Loucy (cell line): ENCODE measurements around the gene SMIM11.
"Not testable (repeated sequence)": the region's sequence is repeated elsewhere in the genome, so short reads cannot be mapped to it uniquely, and the experiment has no call there.

Experiments used
- H2AFZ ChIP-seq: fragments of 200-600 bp; sonication (generic); 2 replicates; pipeline ENCODE4 v1.6.0; 2016; ENCODE audit warnings: antibody characterized with exemption, mild to moderate bottlenecking, low read length, moderate library complexity
- H3F3A ChIP-seq: fragments of 200-600 bp; 2 replicates; pipeline ENCODE4 v1.6.0; 2016; ENCODE audit warnings: antibody characterized with exemption, low read depth, mild to moderate bottlenecking
- H3K27me3 ChIP-seq: fragments of 200-600 bp; sonication (generic); 2 replicates; pipeline ENCODE4 v1.6.1; 2014; ENCODE audit warnings: low read length, mild to moderate bottlenecking; ENCODE audit not compliant: insufficient read depth, poor library complexity, severe bottlenecking
- H3K36me3 ChIP-seq: fragments of 200-600 bp; sonication (generic); 2 replicates; pipeline ENCODE4 v1.6.1; 2016; ENCODE audit warnings: low read length; ENCODE audit not compliant: insufficient read depth
- H3K4me1 ChIP-seq: fragments of 200-600 bp; sonication (generic); 2 replicates; pipeline ENCODE4 v1.5.1; 2014; ENCODE audit warnings: low read length, mild to moderate bottlenecking; ENCODE audit not compliant: insufficient read depth, poor library complexity, severe bottlenecking
- H3K4me2 ChIP-seq: fragments of 200-600 bp; sonication (generic); 2 replicates; pipeline ENCODE4 v1.6.0; 2014; ENCODE audit warnings: antibody characterized with exemption, low read length, low read depth, mild to moderate bottlenecking; ENCODE audit not compliant: poor library complexity, severe bottlenecking
- H3K4me3 ChIP-seq: fragments of 200-600 bp; sonication (generic); 2 replicates; pipeline ENCODE4 v1.5.1; 2014; ENCODE audit warnings: low read length, mild to moderate bottlenecking, mixed read lengths; ENCODE audit not compliant: poor library complexity, severe bottlenecking
- H3K79me2 ChIP-seq: fragments of 200-600 bp; sonication (generic); 2 replicates; pipeline ENCODE4 v1.6.1; 2014; ENCODE audit warnings: low read length; ENCODE audit not compliant: insufficient read depth
- H3K9ac ChIP-seq: fragments of 200-600 bp; sonication (generic); 2 replicates; pipeline ENCODE4 v1.6.0; 2014; ENCODE audit warnings: mild to moderate bottlenecking, low read depth, low read length, moderate library complexity; ENCODE audit not compliant: poor library complexity, severe bottlenecking
- H3K9me2 ChIP-seq: fragments of 200-600 bp; sonication (generic); replicated peaks from 2 replicates; pipeline ENCODE4 v1.6.1; 2016; ENCODE audit warnings: low read depth, low read length, mixed read lengths
- H3K9me3 ChIP-seq: fragments of 200-600 bp; sonication (generic); 2 replicates; pipeline ENCODE4 v1.6.1; 2014; ENCODE audit warnings: mild to moderate bottlenecking, antibody characterized with exemption, low read length, low read depth; ENCODE audit not compliant: insufficient read depth
- H4K20me1 ChIP-seq: fragments of 200-600 bp; sonication (generic); 2 replicates; pipeline ENCODE4 v1.6.0; 2014; ENCODE audit warnings: antibody characterized with exemption, low read length, mild to moderate bottlenecking; ENCODE audit not compliant: insufficient read depth, poor library complexity, severe bottlenecking

Gene SMIM11

DNA sequence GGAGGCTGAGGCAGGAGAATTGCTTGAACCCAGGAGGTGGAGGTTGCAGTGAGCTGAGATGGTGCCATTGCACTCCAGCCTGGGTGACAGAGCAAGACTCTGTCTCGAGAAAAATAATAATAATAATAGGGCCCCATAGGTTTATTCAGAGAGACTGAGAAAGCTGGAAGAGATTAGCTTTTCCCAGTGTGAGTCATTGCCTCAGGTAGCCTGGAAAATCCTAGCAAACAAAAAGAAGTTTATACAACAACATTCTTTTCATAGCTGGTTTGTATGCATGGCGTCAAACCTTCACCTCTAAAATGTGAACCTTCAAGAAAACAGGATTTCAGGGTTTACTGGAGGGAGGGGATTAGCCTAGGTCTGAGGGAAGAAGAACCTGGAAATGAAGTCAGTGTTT, 7.8 kb downstream of the SMIM11 start:
- H3K9me2 ChIP-seq, H3K4me3 ChIP-seq, H3K9me3 ChIP-seq, H3F3A ChIP-seq, H3K79me2 ChIP-seq, H3K4me2 ChIP-seq, H3K4me1 ChIP-seq, H3K36me3 ChIP-seq, H3K27me3 ChIP-seq, H2AFZ ChIP-seq, H3K9ac ChIP-seq, H4K20me1 ChIP-seq: not testable (repeated sequence)

DNA sequence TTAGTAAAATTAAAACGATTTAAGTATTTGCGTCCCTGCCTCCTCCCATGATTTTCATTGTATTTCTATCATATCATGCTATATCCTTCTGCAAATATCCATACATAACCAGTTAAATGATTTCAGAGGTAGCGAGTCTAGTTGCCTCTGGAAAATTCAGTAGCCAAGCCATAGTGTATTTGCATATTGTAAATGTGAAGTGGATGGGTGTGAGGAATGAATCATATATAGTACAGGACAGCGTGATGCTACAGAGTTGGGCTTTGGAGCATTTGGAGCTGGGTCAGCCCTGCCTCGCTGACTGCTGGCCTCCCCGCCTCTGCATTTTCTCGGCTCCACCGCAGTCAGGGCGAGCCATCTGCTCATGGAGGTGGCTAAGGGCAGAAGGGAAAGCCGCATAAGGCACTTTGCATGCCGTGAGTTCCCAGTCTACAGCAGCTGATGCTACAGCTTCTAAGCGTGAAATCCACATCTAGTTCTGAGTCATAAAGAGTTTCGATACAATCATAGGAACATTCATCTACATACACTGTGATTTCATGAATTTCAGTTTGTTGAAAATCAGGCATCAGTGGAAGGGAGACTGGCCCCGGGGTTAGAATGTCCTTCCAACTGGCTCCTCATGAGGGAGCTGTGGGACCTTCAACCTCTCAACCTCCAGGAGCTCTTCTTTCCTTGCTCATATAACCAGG, 8.6 kb downstream of the SMIM11 start:
- H3K79me2 ChIP-seq, H3K27me3 ChIP-seq, H3K4me1 ChIP-seq, H2AFZ ChIP-seq, H3K36me3 ChIP-seq, H3K9ac ChIP-seq, H3K4me3 ChIP-seq, H3K9me3 ChIP-seq, H4K20me1 ChIP-seq, H3F3A ChIP-seq, H3K4me2 ChIP-seq, H3K9me2 ChIP-seq: not testable (repeated sequence)

DNA sequence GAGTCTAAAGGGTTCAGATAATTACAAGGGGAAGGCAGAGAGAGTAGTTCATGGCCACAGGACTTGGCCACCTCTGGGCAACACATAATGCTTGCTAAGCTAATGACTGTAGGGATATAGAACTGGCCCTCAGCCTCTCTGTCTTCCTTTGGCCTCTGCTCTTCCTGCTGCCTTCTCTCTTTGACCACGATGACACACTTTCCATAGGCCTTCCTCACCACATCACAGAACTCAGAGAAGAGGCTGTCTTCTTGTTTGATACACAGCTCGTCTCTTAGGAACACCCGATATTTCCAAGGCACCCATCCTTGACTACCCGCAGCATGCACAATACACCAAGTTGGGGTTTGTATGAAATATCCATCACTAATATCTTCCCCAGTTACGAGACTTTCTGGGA, 25.2 kb downstream of the SMIM11 start:
- H3K9ac ChIP-seq, H3K4me1 ChIP-seq, H3K79me2 ChIP-seq, H3K9me2 ChIP-seq, H4K20me1 ChIP-seq, H3K9me3 ChIP-seq, H3F3A ChIP-seq, H3K4me3 ChIP-seq, H3K36me3 ChIP-seq, H2AFZ ChIP-seq, H3K27me3 ChIP-seq, H3K4me2 ChIP-seq: not testable (repeated sequence)

DNA sequence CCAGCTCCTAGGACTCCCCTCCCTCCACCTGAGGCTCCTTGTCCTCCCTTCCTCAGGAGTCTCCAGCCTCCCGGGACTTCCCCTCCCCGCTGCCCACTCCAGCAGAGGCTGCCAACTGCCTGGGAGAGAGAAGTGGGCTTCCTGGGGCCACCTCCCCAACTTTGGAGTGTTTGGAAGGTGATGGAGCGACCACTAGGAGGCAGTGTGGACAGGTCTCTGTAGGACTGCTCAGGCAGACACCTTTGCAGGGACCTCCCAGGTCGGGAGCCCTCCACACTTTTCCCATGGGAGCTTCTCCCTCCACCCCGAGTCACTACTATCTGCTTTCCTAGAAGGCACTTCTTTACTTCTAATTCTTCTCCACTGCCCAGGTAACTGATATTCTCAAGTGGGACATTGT, 29.4 kb downstream of the SMIM11 start:
- H3K4me3 ChIP-seq, H3K79me2 ChIP-seq, H3K27me3 ChIP-seq, H4K20me1 ChIP-seq, H3K4me1 ChIP-seq, H3K9me3 ChIP-seq, H3F3A ChIP-seq, H3K9me2 ChIP-seq, H3K9ac ChIP-seq, H2AFZ ChIP-seq, H3K36me3 ChIP-seq, H3K4me2 ChIP-seq: not testable (repeated sequence)

DNA sequence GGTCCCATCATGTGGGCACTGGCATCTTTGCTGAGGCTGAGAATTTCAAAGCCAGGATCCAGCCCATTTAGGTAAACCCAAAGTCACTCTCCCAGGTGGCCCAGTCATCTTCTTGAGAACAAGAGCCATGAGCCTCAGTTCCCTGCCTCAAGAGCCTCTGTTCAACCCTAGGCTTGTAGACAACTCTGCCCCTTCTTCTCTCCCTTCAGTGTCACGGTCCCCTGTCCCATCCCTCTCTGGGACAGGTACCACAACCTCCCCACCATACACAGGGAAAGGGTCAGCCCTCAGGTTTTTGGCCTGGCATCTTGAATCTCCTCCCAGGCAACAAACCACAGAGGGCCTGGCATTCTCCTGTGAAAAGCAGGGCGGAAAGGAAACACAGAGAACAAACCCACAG, 30.4 kb downstream of the SMIM11 start:
- H3K4me2 ChIP-seq, H3K36me3 ChIP-seq, H3K9me2 ChIP-seq, H3K27me3 ChIP-seq, H2AFZ ChIP-seq, H3F3A ChIP-seq, H3K9me3 ChIP-seq, H3K4me3 ChIP-seq, H4K20me1 ChIP-seq, H3K79me2 ChIP-seq, H3K9ac ChIP-seq, H3K4me1 ChIP-seq: not testable (repeated sequence)

DNA sequence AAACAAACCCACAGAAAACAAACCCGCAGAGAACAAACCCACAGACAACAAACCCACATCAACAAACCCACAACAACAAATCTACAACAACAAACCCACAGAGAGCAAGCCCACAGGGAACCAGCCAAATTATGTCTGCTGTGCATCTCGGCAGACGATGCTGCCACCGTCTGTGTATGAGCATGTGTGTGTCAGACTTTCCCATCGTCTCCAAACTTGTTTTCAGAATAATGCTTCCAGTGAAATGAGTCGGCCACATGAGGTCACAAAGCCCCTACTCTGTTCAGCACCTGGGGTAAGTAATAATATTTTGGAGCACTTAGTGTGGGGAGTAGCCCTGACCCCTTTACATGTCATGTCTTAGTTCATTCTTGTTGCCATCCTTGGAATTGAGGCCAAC, 30.8 kb downstream of the SMIM11 start:
- not testable (repeated sequence) for H3K79me2 ChIP-seq, H3K4me1 ChIP-seq, H3K36me3 ChIP-seq, H3K27me3 ChIP-seq, H3K4me3 ChIP-seq, H3F3A ChIP-seq, H3K9ac ChIP-seq, H3K9me2 ChIP-seq, H4K20me1 ChIP-seq, H2AFZ ChIP-seq, H3K4me2 ChIP-seq, H3K9me3 ChIP-seq

DNA sequence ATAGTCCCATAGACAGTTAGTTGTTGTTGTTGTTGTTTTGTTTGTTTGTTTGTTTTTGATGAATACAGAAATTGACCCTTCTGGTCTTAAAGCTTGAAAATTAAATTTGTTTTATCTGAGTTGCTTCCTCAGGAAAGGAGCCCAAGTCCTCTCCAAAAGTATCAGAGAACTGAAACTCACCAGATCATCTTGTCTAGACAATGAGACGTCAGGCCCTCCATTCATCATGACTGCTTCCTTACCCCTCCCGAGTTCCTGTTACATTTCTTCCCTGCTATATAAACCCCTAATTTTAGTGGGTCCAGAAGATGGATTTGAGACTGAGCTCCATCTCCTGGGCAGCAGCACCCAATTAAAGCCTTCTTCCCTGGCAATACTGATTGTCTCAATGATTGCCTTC, 31.4 kb downstream of the SMIM11 start:
- not testable (repeated sequence) for H4K20me1 ChIP-seq, H3K4me3 ChIP-seq, H3F3A ChIP-seq, H3K79me2 ChIP-seq, H3K9me3 ChIP-seq, H3K4me1 ChIP-seq, H3K4me2 ChIP-seq, H3K27me3 ChIP-seq, H3K36me3 ChIP-seq, H3K9me2 ChIP-seq, H3K9ac ChIP-seq, H2AFZ ChIP-seq

DNA sequence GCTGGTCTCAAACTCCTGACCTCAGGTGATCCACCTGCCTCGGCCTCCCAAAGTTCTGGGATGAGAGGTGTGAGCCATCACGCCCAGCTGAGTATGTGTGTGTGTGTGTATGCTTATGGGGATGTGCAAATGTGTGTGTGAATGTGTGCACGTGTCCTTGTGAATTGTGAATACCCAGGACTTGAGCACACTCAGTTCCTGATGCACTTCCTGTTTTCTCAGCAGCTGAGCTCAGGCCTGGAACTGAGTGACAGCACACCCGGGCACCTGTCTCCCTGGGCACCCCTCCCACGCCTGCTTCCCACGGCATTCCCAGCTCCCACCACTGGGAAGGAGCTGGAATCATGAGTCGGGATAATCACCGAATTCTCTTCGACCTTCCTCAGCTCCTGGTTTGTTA, 32.0 kb downstream of the SMIM11 start:
- H3K4me2 ChIP-seq, H3K9me2 ChIP-seq, H3K9ac ChIP-seq, H3K27me3 ChIP-seq, H3K4me1 ChIP-seq, H3F3A ChIP-seq, H3K79me2 ChIP-seq, H2AFZ ChIP-seq, H3K4me3 ChIP-seq, H3K9me3 ChIP-seq, H3K36me3 ChIP-seq, H4K20me1 ChIP-seq: not testable (repeated sequence)
